H54 (cell line): ENCODE data around the gene EPB41L5.
"Not testable (repeated sequence)": the region's sequence is repeated elsewhere in the genome, so short reads cannot be mapped to it uniquely, and the experiment has no call there.

ENCODE experiments used
- DNase-seq: peaks from one replicate; pipeline ENCODE4 v3.0.0; 2011; ENCODE audit warnings: low spot score, mixed read lengths; ENCODE audit not compliant: insufficient read length
- FAIRE-seq: peaks from 3 replicates; lab custom pipeline; 2011; peaks lifted over from hg19 to GRCh38; lab: Jason Lieb, UNC
- POLR2A ChIP-seq: IDR thresholded peaks from 2 replicates; pipeline ENCODE4 v1.6.1; 2011; ENCODE audit warnings: low read depth, mild to moderate bottlenecking, low read length

Gene EPB41L5

DNA sequence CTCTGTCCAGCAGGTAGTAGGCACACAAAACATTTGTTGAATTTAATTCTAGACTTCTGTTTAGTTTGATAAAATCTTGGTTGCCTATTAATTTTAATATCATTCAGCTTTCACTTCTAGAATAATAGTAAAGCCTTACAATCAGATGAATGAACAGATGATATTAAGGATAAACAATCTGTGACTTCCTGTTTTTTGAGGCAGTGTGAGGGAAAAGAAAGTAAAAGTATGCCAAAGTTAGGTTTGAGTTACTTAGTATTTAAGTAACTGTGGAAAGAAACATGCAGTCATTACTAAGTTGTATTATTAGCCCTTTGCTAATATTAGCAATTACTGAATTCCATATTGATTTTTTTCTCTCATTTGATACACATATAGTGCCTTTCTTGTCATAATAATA, 31.5 kb downstream of the EPB41L5 start:
- DNase-seq = no peak
- no peak for TF ChIP-seq POLR2A
- FAIRE-seq = no peak

DNA sequence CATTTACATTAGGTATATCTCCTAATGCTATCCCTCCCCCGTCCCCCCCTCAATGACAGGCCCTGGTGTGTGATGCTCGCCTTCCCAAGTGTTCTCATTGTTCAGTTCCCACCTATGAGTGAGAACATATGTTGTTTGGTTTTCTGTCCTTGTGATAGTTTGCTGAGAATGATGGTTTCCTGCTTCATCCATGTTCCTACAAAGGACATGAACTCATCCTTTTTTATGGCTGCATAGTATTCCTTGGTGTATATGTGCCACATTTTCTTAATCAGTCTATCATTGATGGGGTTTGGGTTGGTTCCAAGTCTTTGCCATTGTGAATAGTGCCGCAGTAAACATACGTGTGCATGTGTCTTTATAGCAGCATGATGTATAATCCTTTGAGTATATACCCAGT, 32.9 kb downstream of the EPB41L5 start:
- not testable (repeated sequence) for FAIRE-seq, DNase-seq

DNA sequence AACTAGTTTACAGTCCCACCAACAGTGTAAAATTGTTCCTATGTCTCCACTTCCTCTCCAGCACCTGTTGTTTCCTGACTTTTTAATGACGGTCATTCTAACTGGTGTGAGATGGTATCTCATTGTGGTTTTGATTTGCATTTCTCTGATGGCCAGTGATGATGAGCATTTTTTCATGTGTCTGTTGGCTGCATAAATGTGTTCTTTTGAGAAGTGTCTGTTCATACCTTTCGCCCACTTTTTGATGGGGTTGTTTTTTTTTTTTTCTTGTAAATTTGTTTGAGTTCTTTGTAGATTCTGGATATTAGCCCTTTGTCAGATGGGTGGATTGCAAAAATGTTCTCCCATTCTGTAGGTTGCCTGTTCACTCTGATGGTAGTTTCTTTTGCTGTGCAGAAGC, 33.4 kb downstream of the EPB41L5 start:
- DNase-seq, FAIRE-seq: not testable (repeated sequence)

DNA sequence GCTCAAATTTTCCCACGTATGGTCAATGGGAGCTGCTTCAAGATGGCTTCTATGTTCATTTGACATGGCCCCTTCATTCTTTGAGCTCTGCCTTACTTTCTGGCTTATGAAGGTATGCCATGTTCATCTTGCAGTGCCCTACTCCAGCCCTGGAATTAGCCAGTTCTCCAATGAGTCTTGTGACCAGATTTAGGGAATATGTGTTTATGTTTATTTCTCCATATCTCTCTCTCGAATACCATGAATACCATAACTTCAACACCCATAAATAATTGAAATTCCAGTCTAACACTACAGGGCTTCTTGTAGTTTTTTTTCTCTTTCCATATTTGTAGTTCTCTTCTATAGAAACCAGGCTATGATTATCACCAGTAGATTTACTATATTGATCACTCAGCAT, 39.7 kb downstream of the EPB41L5 start:
- DNase-seq (no peak), FAIRE-seq (no peak)
- TF ChIP-seq POLR2A = no peak

DNA sequence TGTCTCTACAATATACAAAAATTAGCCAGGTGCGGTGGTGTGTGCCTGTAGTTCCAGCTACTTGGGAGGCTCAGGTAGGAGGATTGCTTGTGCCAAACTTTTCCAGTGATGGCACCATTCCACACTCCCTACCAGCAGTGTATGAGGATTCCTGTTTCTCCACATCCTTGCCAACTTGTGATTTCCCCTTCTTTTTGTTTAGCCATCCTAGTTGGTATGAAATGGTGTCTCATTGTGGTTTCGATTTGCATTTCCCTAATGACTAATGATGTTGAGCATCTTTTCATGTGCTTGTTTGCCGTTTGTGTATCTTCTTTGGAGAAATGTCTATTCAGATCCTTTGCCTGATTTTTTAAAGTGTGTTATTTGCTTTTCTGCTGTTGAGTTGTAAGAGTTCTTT, 41.0 kb downstream of the EPB41L5 start:
- TF ChIP-seq POLR2A = no peak
- FAIRE-seq (no peak), DNase-seq (no peak)

DNA sequence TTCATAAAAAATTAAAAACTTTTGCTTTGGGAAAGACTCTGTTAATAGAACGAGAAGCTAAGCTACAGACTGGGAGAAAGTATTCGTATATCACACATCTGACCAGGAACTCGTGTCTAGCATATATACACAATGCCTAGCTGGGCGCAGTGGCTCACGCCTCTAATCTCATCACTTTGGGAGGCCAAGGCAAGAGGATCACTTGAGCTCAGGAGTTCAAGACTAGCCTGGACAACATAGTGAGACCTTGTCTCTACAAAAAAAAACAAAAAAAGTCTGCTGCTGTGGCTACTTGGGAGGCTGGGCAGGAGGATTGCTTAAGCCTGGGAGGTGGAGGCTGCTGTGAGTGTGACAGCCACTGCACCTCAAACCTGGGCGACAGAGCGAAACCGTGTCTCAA, 46.6 kb downstream of the EPB41L5 start:
- TF ChIP-seq POLR2A = no peak
- FAIRE-seq = no peak

DNA sequence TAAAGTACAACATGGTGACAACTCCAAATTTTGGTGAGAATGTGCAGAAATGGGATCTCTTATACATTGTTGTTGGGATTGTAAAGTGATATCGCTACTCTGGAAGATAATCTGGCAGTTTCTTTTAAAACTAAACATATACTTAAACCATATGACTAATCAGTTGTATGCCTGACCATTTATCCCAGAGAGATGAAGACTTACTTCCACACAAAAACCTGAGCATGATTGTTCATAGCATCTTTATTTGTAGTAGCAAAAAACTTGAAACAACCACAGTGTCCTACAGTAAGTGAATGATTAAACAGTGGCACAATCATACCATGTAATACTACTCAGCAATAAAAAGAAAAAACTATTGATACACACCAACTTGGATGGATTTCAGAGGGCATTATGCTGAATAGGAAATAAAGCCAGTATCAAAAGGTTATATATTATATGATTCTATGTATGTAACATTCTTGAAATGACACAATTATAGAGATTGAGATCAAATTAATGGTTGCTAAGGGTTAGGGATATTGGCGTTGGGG, 47.3 kb downstream of the EPB41L5 start:
- DNase-seq = no peak
- peak; percentile 20 for FAIRE-seq
- no peak for TF ChIP-seq POLR2A

More for the DNA sequence above, 46.6 kb downstream of the EPB41L5 start:
- no peak for DNase-seq

DNA sequence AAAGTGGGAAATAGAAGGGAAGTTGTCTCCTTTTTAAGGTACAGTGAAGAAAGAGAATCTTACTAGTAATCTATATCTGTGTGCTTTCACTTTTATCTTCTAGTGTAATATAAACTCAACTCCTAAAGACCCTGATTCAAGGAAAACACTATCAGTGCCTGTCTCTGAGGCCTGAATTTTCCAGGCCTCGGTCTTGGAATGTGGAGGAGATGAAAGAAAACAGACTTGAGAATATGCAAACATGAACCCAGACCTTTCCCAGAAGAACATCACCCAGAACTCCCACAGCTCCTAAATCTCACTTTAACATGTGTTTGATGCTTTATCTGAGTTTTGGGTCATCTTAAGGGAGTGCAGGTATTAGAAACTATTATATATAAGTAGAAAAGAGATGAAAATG, 51.8 kb downstream of the EPB41L5 start:
- FAIRE-seq (no peak), DNase-seq (no peak)
- TF ChIP-seq POLR2A = no peak

DNA sequence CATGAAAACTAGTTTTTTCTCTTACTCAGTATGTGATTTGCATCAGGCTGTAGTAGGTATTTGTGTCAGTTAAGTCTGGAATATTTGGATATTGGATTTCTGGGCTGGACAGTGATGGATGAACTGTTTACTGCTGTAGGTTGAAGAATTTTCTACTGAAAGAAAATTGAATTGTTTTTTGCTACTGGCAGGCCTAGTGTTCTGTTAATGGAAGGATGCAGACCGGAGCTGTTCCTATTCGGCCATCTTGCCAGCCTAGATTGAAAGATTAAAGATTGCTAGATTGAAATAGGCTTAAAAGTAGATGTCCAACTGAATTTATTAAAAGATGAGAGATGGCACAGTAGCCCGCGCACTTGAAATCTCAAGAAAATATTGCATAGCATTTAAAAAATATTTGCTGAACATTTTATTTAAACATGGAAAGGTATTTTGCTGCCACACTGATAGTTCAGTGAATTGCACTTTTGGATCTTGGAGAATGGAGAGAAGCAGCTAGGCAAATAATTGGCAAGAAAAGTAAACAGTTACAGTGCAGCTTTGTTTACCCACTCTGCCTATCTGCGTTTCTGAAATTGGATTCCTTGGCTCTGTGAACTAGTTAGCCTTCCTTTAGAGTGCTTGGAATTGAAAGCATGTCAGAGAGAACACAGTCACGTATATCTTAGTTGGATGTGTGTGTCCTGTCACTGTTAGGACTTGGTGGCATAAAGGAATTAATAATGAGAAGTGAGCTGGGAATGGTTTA, 54.1 kb downstream of the EPB41L5 start:
- DNase-seq (no peak), FAIRE-seq (no peak)
- TF ChIP-seq POLR2A = no peak

DNA sequence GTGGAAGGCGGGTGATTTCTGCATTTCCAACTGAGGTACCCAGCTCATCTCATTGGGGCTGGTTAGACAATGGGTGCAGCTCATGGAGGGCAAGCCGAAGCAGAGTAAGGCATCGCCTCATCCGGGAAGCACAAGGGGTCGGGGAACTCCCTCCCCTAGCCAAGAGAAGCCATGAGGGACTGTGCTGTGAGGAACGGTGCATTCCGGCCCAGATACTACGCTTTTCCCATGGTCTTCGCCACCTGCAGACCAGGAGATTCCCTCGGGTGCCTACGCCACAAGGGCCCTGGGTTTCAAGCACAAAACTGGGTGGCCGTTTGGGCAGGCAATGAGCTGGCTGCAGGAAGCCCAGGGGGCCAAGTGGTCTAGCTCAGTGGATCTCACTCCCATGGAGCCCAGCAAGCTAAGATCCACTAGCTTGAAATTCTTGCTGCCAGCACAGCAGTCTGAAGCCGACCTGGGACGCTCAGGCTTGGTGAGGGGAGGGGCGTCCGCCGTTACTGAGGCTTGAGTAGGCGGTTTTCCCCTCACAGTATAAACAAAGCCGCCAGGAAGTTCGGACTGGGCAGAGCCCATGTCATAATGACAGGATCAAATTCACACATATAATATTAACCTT, 55.3 kb downstream of the EPB41L5 start:
- FAIRE-seq, DNase-seq: not testable (repeated sequence)

DNA sequence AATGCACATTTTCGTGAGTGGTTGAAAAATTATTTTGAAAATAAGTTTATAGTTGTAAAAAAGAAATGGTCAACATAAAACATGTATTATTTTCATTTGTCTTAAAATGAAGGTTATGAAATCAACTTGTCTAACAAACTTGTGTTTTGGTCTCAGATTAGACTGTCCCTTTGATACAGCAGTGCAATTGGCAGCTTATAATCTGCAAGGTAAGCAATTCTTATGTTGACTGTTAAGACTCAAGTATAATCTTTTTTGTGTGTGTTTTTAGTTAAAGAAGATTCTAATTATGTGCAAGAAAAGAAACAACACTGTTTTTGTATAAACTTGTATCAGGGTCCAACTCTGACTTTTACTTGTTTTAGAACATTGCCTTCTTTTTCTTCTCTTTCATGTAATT, 62.7 kb downstream of the EPB41L5 start:
- DNase-seq (no peak), FAIRE-seq (no peak)
- no peak for TF ChIP-seq POLR2A

DNA sequence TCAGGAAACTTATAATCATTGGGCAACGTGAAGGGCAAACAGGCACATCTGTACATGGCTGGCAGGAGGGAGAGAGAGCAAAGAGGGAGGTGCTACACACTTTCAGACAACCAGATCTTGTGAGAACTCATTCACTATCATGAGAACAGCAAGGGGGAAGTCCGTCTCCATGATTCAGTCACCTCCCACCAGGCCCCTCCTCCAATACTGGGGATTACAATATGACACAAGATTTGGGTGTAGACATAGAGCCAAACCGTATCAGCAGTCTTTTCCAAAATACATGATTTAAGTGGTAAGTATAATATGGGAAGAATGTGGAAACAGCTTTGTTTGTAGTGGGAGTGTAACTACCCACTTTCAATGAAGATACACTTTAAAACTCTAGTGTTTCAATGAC, 65.0 kb downstream of the EPB41L5 start:
- FAIRE-seq = no peak
- TF ChIP-seq POLR2A = no peak
- no peak for DNase-seq

DNA sequence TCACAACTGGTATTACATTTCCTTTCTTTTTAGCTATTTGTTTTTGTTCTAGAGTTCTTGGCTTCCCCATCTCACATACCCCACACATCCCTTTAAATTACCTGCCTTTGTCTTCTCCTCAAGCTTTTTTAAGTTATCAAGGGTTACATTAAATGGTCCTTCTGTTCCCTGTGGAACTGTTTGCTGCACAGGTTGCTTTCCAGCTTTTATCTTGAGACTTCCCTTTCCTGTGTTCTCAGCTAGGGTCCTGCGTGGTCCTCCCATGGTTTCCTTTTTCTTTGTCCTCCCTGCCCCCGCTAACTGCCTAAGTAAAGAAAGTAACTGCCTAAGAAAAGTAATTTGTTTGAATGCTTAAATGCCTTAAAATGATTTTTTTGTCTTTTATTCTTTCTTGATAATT, 66.8 kb downstream of the EPB41L5 start:
- no peak for TF ChIP-seq POLR2A
- FAIRE-seq (no peak), DNase-seq (no peak)

DNA sequence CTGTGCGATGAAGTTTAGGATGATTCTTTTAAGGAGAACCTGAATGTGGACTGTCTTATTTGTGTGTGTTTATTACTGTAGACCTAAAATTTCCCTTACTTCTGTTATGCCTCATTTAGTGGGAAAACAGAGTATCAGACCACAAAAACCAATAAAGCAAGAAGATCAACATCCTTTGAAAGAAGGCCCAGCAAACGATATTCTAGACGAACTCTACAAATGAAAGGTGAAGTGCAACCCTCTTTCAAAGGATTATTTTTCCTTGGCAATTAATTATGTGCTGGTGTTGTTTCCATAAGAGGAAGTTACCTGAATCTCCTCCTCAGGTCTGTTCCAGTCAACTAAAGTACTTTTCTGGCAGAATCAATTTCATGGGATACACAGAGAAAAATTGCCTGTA, 78.6 kb downstream of the EPB41L5 start:
- no peak for TF ChIP-seq POLR2A
- no peak for DNase-seq
- no peak for FAIRE-seq

DNA sequence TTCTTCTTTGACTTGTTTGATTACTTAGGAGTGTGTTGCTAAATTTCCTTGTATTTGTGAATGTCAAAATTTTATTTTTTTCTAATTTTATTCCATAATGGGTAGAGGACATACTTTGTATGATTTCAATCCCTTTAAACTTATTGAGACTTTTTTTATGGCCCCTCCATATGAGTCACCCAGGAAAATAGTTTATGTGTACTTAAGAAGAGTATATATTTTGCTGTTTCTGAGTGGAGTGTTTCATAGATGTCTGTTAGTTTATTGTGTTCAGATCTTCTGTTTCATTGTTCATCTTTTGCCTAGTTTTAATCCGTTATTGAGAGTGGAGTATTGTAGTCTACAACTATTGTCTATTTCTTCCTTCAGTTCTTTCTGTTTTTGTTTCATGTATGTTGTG, 81.9 kb downstream of the EPB41L5 start:
- DNase-seq (no peak), FAIRE-seq (peak; percentile 41)
- TF ChIP-seq POLR2A = no peak
